Spleen (tissue), 11 donors: ENCODE data around the gene DYDC1. TPM values are rescaled to one million over a fixed set of nuclear protein-coding genes. Genes with fewer than 3 reads are reported as not detected.
A peak's percentile ranks its signal among the peaks of the same experiment; 100 is the strongest.

Experiments used
- DNase-seq: peaks from one replicate; pipeline ENCODE4 v3.0.0-alpha.2; 2020
- H3K27ac ChIP-seq, 8 donors: fragments of 200-600 bp; sonication (generic) in 7 of 8; 1 replicate in 4 of 8; 2 replicates in 4 of 8; pipeline versions ENCODE4 v1.5.0 to v1.8.0; 2016 to 2021; ENCODE audit warnings: inconsistent platforms in 4 of 8, mild to moderate bottlenecking in 4 of 8, moderate library complexity in 1 of 8
- H3K27me3 ChIP-seq, 7 donors: fragments of 200-600 bp; sonication (generic) in 6 of 7; replicated peaks in 1 of 7; 1 replicate in 4 of 7; 2 replicates in 3 of 7; pipeline versions ENCODE4 v1.5.0 to v1.8.0; 2016 to 2021; ENCODE audit warnings: inconsistent platforms in 3 of 7, mild to moderate bottlenecking in 1 of 7
- H3K36me3 ChIP-seq, 6 donors: fragments of 200-600 bp; sonication (generic) in 5 of 6; 1 replicate in 4 of 6; 2 replicates in 2 of 6; pipeline versions ENCODE4 v1.5.0 to v1.8.0; 2016 to 2021; ENCODE audit warnings: inconsistent platforms in 2 of 6
- H3K4me1 ChIP-seq, 6 donors: fragments of 200-600 bp; sonication (generic) in 5 of 6; 1 replicate in 3 of 6; 2 replicates in 3 of 6; pipeline versions ENCODE4 v1.5.0 to v1.8.0; 2016 to 2021; ENCODE audit warnings: inconsistent platforms in 3 of 6
- H3K4me3 ChIP-seq, 8 donors: fragments of 200-600 bp; sonication (generic) in 7 of 8; 1 replicate in 4 of 8; 2 replicates in 4 of 8; pipeline versions ENCODE4 v1.5.0 to v1.8.0; 2016 to 2021; ENCODE audit warnings: inconsistent platforms in 4 of 8, mild to moderate bottlenecking in 4 of 8, moderate library complexity in 2 of 8
- H3K9me3 ChIP-seq, 8 donors: fragments of 200-600 bp; sonication (generic) in 7 of 8; 1 replicate in 4 of 8; 2 replicates in 4 of 8; pipeline versions ENCODE4 v1.5.0 to v1.8.0; 2016 to 2021; ENCODE audit warnings: inconsistent platforms in 4 of 8
- CTCF ChIP-seq, 11 experiments: fragments of 200-600 bp in 7 of 11; fragments of 450-650 bp in 4 of 11; sonication (generic) in 4 of 11; IDR thresholded peaks in 8 of 11; conservative IDR thresholded peaks in 3 of 11; 1 replicate in 7 of 11; 2 replicates in 4 of 11; pipeline versions ENCODE4 v1.4.0 to v1.8.0; 2016 to 2021; ENCODE audit warnings: antibody characterized with exemption in 11 of 11, inconsistent platforms in 4 of 11, mild to moderate bottlenecking in 1 of 11
- POLR2A ChIP-seq, 3 donors: fragments of 450-650 bp; IDR thresholded peaks; one replicate each; pipeline ENCODE4 v1.5.1; 2017; ENCODE audit warnings: antibody characterized with exemption in 3 of 3, mild to moderate bottlenecking in 1 of 3
- POLR2AphosphoS5 ChIP-seq, 3 donors: sonication (generic); formaldehyde crosslinking; IDR thresholded peaks; one replicate each; pipeline ENCODE4 v1.5.1; 2017; ENCODE audit warnings: antibody characterized with exemption in 3 of 3
- WGBS, 5 donors: extraction: QIAGEN DNeasy Blood & Tissue Kit in 3 of 5; methylation state at CpG; one replicate each; pipeline versions ENCODE4 v1.1.5 to v1.1.7; 2013 to 2018; 5-methylcytosine and 5-hydroxymethylcytosine counted together
- intact Hi-C: fragments of 100-400 bp; cut with DNase I; formaldehyde crosslinking; loops from one replicate; pipeline ENCODE4 v1.15.0; 2023; ENCODE audit warnings: low total_unique reads
- polyA plus RNA-seq, 3 donors: library from polyadenylated mRNA; stranded (reverse); fragments of 200-250 nt; gene quantifications; one replicate each; pipeline ENCODE4 v1.2.1, GENCODE V29; 2013
- total RNA-seq, 7 donors: library from RNA; depleted of rRNA in 3 of 7; stranded (reverse); fragments of >200 nt in 3 of 7; fragmentation: NEBNext Ultra II Directional in 4 of 7; extraction: Animal tissue kit (Norgen Biotek cat#: 25700) in 4 of 7; gene quantifications; one replicate each; pipeline versions ENCODE4 v1.1.0 to v1.2.1, GENCODE V29; 2016 to 2021
- donor health status: healthy with polysubstance abuse.
- donor health status: DM: no; HTN: no; CAD: no; lungs with moderate emphysema.
- donor health status: DM: no; HTN: no; CAD: no.
- donor health status: Bipolar disorder and iron deficiency.
- donor health status: healthy.
- donor health status: DM: no; HTN: no; CAD: no.
- donor health status: DM: yes; HTN: yes; CAD: no.

The DYDC1 gene
- total and polyA plus RNA-seq, 10 donors = not detected

- H3K27me3 ChIP-seq = peaks cover 0 to 59% (median 13%) of the 10 kb centered on the region in 7 donors
- H3K4me3 ChIP-seq = no peak overlapping the region
- H3K4me1 ChIP-seq = peaks cover 0 to 17% (median 8%) of the 10 kb centered on the region in 6 donors
- intact Hi-C loops = no loop called here
- no peak for TF ChIP-seq POLR2A (IDR thresholded peaks at IDR 0.05)
- TF ChIP-seq POLR2AphosphoS5 (IDR thresholded peaks at IDR 0.05) = no peak
- TF ChIP-seq CTCF (IDR thresholded peaks at IDR 0.05 in 8 of 11, conservative IDR thresholded peaks at IDR 0.05 in 3 of 11) = no peak
- no peak for DNase-seq
- WGBS, 5 donors = 95 to 99% (median 98%) methylated on average over 5 of the region's 5 CpGs
- no peaks in the 10 kb centered on the region for H3K36me3 ChIP-seq
- H3K9me3 ChIP-seq = no peaks in the 10 kb centered on the region
- H3K27ac ChIP-seq = no peak overlapping the region
Measured at GRCh38 chr10:80357851-80358125, 1.2 kb upstream of the DYDC1 start.

- WGBS, 5 donors = 9 to 17% (median 12%) methylated on average over 39 to 50 of the region's 50 CpGs
- TF ChIP-seq POLR2AphosphoS5 (IDR thresholded peaks at IDR 0.05) = no peak
- no peak for TF ChIP-seq CTCF (IDR thresholded peaks at IDR 0.05 in 8 of 11, conservative IDR thresholded peaks at IDR 0.05 in 3 of 11)
- no peak for TF ChIP-seq POLR2A (IDR thresholded peaks at IDR 0.05)
- Histone ChIP-seq H3K4me3 (peak overlapping the region in 7 of 8 donors; percentile 8 to 63 (median 35)), H3K36me3 (no peaks in the 10 kb centered on the region), H3K9me3 (no peaks in the 10 kb centered on the region), H3K27ac (no peak overlapping the region), H3K4me1 (peaks cover 0 to 17% (median 8%) of the 10 kb centered on the region in 6 donors), H3K27me3 (peaks cover 0 to 59% (median 13%) of the 10 kb centered on the region in 7 donors)
- intact Hi-C loops = no loop called here
- no peak for DNase-seq
Measured at GRCh38 chr10:80356989-80357850, 665 bp upstream of the DYDC1 start.

GRCh38 chr10:80351220-80351619 is 5.3 kb downstream of the DYDC1 start:
- Histone ChIP-seq H3K4me1 (peaks cover 0 to 3% (median 2%) of the 10 kb centered on the region in 6 donors), H3K27ac (no peak overlapping the region), H3K27me3 (peaks cover 0 to 37% (median 8%) of the 10 kb centered on the region in 7 donors), H3K36me3 (no peaks in the 10 kb centered on the region), H3K4me3 (no peak overlapping the region), H3K9me3 (no peaks in the 10 kb centered on the region)
- DNase-seq = no peak
- intact Hi-C loops = no loop called here
- 85 to 95% (median 87%) methylated on average over 3 of the region's 3 CpGs for WGBS, 5 donors
- TF ChIP-seq POLR2AphosphoS5 (IDR thresholded peaks at IDR 0.05) (no peak), CTCF (IDR thresholded peaks at IDR 0.05 in 8 of 11, conservative IDR thresholded peaks at IDR 0.05 in 3 of 11) (no peak), POLR2A (IDR thresholded peaks at IDR 0.05) (no peak)

GRCh38 chr10:80350251-80350650 is 6.3 kb downstream of the DYDC1 start:
- intact Hi-C loops = no loop called here
- 55 to 69% (median 65%) methylated on average over 3 of the region's 3 CpGs for WGBS, 5 donors
- no peak for DNase-seq
- Histone ChIP-seq H3K9me3 (no peaks in the 10 kb centered on the region), H3K36me3 (no peaks in the 10 kb centered on the region), H3K4me3 (no peak overlapping the region), H3K27me3 (peaks cover 0 to 27% (median 3%) of the 10 kb centered on the region in 7 donors), H3K4me1 (no peaks in the 10 kb centered on the region), H3K27ac (no peak overlapping the region)
- TF ChIP-seq CTCF (IDR thresholded peaks at IDR 0.05 in 8 of 11, conservative IDR thresholded peaks at IDR 0.05 in 3 of 11) (no peak), POLR2A (IDR thresholded peaks at IDR 0.05) (no peak), POLR2AphosphoS5 (IDR thresholded peaks at IDR 0.05) (no peak)
